GM21526 (cell line): ENCODE measurements around the gene SYNDIG1.

Experiments used
- ATAC-seq: cut with Tn5 transposase; IDR thresholded peaks from one replicate; pipeline ENCODE4 v1.9.1; 2021; ENCODE audit warnings: moderate library complexity; ENCODE audit not compliant: unreplicated experiment, low FRiP score

The SYNDIG1 gene

DNA sequence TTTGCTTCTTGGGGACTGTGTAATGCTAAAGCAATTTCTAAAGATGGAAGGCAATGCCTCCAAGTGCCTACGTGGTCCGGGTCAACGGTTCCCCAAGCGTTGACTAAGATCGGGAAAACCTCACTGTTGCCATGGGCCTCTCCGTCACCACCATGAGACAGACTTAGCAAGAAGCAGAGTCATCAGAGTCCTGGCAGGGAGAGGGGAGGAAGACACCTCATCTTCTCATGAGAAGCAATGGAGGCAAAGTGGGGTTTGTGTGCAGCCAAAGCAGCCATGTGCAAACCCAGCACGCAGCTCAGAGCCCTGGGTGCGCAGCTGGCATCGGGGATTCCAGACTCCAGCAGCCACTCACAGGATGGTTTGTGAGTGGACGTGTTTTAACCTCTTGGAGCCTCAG lies 111.4 kb downstream of the SYNDIG1 start:
- no peak for ATAC-seq

GRCh38 chr20:24581443-24582170 lies 112.2 kb downstream of the SYNDIG1 start:
- no peak for ATAC-seq

- ATAC-seq = no peak
These were observed 113.1 kb downstream of the SYNDIG1 start for GRCh38 chr20:24582373-24583168.

- ATAC-seq = no peak
These were observed 113.9 kb downstream of the SYNDIG1 start for GRCh38 chr20:24583169-24583792.

GRCh38 chr20:24584078-24584477 lies 114.6 kb downstream of the SYNDIG1 start:
- no peak for ATAC-seq

- no peak for ATAC-seq
These were observed 115.3 kb downstream of the SYNDIG1 start for GRCh38 chr20:24584538-24585356.

- no peak for ATAC-seq
These were observed 116.5 kb downstream of the SYNDIG1 start for GRCh38 chr20:24585796-24586522.

GRCh38 chr20:24586523-24586840 lies 117.1 kb downstream of the SYNDIG1 start:
- no peak for ATAC-seq

GRCh38 chr20:24587384-24588046 lies 118.1 kb downstream of the SYNDIG1 start:
- ATAC-seq = no peak

DNA sequence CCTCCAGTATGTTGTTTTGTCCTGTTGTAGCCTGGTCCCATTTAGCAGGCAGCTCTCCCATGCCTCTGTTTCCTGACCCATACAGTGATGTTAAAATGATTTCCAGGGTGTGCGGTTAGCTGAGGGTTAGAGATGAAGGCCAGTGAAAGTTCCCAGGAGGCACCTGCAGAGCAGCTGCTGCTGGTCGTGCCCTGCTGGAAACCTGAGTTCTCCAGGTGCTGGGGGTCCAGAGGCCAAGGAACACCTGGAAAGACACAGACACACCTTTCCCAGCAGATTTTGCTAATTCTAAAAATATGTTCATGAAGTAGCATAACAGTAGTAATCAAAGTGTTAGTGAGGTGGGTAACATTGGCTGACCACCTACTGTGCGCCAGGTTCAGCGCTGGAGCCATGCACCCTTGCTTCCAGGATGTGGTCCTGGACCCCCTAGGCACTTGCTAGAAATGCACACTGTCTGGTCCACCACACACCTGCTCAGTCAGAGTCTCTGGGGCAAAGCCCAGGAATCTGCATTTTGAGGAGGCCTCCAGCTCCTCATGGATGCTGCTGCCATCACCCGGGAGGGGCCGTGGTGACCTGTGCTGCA lies 118.7 kb downstream of the SYNDIG1 start:
- ATAC-seq = no peak

DNA sequence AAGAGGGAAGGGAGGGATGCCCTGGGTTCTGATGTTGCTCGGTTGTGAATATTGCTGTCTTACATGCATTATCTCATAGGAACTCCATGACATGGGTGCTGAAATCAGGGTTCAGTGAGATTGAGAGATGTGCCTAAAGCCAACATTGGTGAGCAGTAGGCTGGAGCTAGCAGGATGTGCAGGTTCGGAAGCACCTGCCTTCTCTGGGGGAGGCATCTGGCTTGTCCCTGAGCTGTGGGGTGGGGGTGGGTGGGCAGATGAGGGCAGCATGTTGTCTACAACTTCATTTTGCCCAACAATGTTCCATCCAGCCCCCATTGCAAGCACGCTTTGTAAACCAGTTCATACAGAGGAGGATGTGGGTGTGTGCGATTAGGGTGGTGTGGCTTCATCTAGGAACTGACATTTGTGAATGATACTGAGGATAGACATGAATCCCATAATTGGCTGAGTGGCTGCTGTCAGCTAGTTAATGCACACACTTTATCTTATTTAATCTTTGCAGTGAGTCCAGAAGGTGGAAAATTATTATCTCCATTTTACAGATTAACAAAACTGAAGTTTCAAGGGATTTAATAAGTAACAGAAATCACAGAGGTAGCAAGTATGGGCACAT lies 119.4 kb downstream of the SYNDIG1 start:
- ATAC-seq = no peak

DNA sequence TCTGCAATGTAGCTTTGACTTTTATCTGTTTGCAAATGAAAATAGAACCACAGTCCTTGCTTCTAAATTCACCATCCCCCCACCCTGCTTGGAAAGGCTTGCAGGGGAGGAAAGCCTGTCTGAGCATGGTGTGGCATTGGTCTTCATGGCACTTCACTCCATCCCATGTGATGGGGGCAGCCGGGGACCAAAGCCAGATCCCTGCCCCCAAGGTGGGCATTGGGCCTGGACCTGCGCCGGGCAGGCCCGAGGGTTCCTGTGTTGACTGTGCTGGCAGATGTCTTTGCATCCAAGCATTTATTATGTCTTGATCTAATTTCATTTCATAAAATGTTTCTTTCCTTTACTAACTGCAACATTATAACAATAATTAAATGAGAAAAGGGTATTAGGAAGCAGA lies 120.0 kb downstream of the SYNDIG1 start:
- ATAC-seq = no peak

DNA sequence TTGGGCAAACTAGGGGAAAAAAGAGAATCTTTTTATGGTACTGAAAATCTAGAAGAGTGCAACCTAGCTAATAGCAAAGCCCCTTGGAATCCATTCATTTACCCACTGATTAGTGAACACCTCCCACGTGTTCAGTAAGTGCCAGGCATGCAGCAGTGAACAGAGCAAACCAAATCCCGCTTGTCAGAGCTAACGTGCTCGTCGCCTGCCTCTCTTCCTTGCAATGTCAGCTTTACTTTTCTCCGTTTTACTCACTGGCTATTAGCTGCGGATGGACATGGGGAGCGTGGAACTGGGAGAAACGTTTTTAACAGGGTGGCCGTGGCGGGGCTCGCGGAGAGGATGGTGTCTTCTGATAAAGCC lies 120.4 kb downstream of the SYNDIG1 start:
- ATAC-seq = no peak

- ATAC-seq = no peak
These were observed 121.0 kb downstream of the SYNDIG1 start for GRCh38 chr20:24590178-24590982.

DNA sequence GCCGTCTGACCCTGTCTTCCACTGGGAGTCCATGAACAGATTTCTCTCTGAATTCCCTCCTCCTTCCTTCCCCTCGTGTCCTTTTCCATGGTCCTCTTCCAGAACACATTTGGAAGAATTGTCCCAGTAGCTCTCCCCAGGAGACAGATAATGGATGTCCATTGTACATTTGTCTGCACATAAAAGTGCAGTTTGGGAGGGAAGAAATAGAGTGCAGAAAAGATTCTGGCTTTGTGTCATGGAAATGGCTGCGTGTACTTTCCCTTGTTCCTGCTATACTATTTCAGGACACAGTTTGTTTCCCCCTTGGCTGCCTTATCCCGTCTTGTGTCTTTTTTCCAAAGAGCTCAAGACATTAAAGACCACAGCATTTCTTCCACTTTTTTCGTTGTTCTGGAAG lies 127.6 kb downstream of the SYNDIG1 start:
- ATAC-seq = no peak

DNA sequence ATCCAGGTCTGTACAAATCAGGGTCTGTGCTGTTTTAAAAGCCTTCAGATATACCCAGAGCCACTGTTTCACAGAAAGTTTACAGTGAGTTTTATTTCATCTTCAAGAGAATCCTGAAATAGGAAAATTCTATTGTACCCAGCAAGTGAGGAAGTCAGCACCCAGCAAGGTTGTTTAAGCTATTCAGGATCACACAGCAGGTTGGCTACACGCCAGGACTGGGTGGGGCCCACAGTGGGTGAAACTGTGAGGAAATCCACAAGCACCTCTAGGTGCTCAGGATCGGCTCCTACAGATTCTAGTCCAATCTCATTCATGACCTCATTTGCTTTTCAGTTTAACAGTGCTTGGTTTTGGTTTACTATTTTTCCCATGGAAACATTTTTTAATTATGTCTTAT lies 128.9 kb downstream of the SYNDIG1 start:
- no peak for ATAC-seq

DNA sequence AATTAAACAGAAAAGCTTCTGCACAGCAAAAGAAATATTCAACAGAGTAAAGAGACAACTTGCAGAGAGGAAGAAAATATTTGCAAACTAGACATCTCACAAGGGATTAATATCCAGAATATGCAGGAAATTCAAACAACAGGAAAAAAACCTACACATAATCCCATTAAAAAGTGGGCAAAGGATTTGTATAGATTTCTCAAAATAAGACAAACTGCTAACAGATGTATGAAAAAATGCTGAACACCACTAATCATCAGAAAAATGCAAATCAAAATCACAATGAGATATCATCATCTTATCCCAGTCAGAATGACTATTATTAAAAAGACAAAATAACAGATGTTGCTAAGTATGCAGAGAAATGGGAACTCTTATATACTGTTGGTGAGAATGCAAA lies 129.6 kb downstream of the SYNDIG1 start:
- ATAC-seq = no peak

DNA sequence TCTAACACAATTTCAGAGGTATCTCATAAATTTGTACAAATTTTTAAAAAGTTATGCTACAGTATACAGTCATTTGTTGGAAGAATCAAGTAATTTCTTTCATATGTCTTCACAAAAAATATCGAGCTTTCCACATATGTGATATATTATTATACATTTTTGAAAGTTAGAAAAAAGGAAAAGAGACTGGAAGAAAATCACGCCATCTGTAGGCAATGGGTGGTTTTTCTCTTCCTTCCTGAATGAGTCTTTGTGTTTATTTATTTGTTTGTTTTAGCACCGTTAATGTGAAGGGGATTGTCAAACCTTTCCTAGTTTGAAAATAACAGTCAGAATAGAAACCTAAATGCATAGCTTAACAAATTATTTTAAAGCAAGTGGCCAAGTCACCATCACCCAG lies 130.6 kb downstream of the SYNDIG1 start:
- ATAC-seq = no peak
